ENCODE data around the gene PTPRD.

PTPRD gene

DNA sequence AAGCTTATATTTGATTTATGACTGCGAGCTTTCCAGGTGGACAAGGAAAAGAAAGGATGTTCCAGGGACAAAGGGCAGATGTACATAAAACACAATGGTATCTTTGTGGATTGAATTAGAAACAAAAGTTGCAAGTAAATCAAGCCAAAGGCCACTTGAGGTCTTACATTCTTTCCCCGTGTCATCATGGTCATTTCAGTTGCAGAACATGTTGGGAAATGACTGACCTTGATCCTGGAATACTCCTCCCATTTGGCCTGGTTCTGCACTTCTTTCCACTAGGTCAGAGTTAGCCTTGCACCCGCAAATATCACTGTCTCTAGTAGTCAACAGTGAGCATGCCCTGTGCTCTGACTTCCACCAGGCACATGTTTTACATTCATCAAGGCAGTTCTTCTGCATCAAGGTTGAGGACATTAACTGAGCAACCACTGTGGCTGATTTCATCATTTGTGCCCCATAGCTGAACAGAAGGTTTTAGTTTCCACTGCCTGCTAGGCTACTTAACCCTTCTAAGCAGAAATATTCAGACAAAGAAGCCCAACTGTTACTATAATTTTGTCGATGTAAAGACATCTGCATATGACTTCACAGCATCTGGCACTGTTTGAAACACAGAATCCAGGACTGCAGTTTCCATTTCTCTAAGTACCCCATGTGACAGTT is 1651.5 kb downstream of the PTPRD start:
- no peak for DNase-seq (ENCODE audit: low read depth, low spot score)
- POLR2A ChIA-PET: no interaction called here
- CTCF ChIA-PET: no interaction called here
- H3K4me3 ChIP-seq (ENCODE audit: low read depth, low read length): no peak overlapping the region
- TF ChIP-seq, protein P1, sequence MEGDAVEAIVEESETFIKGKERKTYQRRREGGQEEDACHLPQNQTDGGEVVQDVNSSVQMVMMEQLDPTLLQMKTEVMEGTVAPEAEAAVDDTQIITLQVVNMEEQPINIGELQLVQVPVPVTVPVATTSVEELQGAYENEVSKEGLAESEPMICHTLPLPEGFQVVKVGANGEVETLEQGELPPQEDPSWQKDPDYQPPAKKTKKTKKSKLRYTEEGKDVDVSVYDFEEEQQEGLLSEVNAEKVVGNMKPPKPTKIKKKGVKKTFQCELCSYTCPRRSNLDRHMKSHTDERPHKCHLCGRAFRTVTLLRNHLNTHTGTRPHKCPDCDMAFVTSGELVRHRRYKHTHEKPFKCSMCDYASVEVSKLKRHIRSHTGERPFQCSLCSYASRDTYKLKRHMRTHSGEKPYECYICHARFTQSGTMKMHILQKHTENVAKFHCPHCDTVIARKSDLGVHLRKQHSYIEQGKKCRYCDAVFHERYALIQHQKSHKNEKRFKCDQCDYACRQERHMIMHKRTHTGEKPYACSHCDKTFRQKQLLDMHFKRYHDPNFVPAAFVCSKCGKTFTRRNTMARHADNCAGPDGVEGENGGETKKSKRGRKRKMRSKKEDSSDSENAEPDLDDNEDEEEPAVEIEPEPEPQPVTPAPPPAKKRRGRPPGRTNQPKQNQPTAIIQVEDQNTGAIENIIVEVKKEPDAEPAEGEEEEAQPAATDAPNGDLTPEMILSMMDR (IDR thresholded peaks at IDR 0.05; ENCODE audit: insufficient read depth, low read length, missing control alignments): no peak

DNA sequence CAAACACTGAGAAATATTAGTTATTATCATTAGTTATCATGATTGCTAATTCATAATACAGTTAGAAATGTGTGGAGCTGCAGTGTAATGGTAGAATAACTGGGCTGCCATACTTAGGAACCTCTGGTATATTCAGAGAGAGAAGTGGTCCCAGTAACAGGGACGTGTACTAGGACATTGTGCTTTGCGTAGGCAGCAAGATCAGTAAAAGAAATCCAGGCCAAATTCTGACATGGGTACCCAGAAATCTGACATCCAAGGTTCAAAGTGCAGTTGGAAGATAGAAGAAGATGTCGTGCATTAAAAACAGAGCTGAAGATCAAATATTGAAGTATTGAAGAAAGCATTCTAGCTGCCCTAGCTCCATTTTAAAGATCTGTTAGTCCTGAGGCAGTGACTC is 1652.5 kb downstream of the PTPRD start:
- H3K4me3 ChIP-seq (ENCODE audit: low read depth, low read length): no peak overlapping the region
- ChIA-PET POLR2A (no interaction called here), CTCF (no interaction called here)
- no peak for DNase-seq (ENCODE audit: low read depth, low spot score)
- TF ChIP-seq, protein P1 (IDR thresholded peaks at IDR 0.05; ENCODE audit: insufficient read depth, low read length, missing control alignments): no peak

GRCh38 chr9:8958358-8958757 is 1654.4 kb downstream of the PTPRD start:
- POLR2A ChIA-PET: no interaction called here
- TF ChIP-seq, protein P1 (IDR thresholded peaks at IDR 0.05; ENCODE audit: insufficient read depth, low read length, missing control alignments): no peak
- H3K4me3 ChIP-seq (ENCODE audit: low read depth, low read length): no peak overlapping the region
- CTCF ChIA-PET: no interaction called here
- no peak for DNase-seq (ENCODE audit: low read depth, low spot score)

DNA sequence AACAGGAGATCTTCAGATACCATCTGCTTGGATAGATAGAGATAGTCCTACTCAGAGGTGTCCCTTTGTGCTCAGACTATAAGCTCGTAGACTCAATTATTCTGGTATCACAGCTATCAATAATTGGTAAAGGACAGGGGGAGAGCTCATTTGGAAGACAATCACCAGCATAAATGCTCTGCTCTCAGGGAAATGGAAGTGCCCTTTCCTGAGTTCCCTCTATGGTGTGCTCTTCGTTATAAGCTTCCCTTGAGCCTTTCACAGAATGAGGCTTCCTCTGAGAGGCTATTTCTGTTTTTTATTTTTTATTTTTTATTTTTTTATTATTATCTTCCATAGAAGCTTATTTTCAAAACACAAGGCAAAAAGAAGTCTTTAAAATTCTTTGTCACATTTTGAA is 1657.5 kb downstream of the PTPRD start:
- ChIA-PET POLR2A (no interaction called here), CTCF (no interaction called here)
- DNase-seq (ENCODE audit: low read depth, low spot score): no peak
- TF ChIP-seq, protein P1 (IDR thresholded peaks at IDR 0.05; ENCODE audit: insufficient read depth, low read length, missing control alignments): no peak
- no peak overlapping the region for H3K4me3 ChIP-seq (ENCODE audit: low read depth, low read length)

- H3K4me3 ChIP-seq (ENCODE audit: low read depth, low read length): no peak overlapping the region
- TF ChIP-seq, protein P1 (IDR thresholded peaks at IDR 0.05; ENCODE audit: insufficient read depth, low read length, missing control alignments): no peak
- no peak for DNase-seq (ENCODE audit: low read depth, low spot score)
- CTCF ChIA-PET: no interaction called here
- POLR2A ChIA-PET: no interaction called here
Observed at GRCh38 chr9:8946461-8946860, 1666.3 kb downstream of the PTPRD start.

DNA sequence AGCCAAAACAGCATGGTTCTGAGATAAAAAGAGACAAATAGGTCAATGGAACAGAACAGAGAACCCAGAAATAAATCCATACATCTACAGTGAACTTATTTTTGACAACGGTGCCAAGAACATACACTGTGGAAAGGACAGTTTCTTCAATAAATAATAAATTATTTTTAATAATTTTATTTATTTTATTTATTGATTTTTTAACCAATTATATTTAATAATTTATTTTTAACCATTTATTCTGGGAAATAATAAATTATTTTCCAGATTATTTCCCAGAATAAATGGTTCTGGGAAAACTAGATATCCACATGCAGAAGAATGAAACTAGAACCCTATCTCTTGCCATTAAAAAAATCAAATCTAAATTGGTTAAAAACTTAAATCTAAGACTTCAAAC is 1669.4 kb downstream of the PTPRD start:
- no peak for DNase-seq (ENCODE audit: low read depth, low spot score)
- POLR2A ChIA-PET: no interaction called here
- H3K4me3 ChIP-seq (ENCODE audit: low read depth, low read length): no peak overlapping the region
- CTCF ChIA-PET: no interaction called here
- TF ChIP-seq, protein P1 (IDR thresholded peaks at IDR 0.05; ENCODE audit: insufficient read depth, low read length, missing control alignments): no peak

Measured in AG04449 (cell line).